Testis (tissue), 3 donors: ENCODE measurements around the gene AOAH. TPM values are rescaled to one million over a fixed set of nuclear protein-coding genes. Genes with fewer than 3 reads are reported as not detected.

Experiments
- DNase-seq: peaks from one replicate; pipeline ENCODE4 v3.0.0-alpha.2; 2019
- H3K27ac ChIP-seq, 2 donors: fragments of 200-600 bp; sonication (generic); one replicate each; pipeline ENCODE4 v1.5.1; 2019
- H3K27me3 ChIP-seq: fragments of 200-600 bp; sonication (generic); one replicate; pipeline ENCODE4 v1.5.1; 2019
- H3K36me3 ChIP-seq: fragments of 200-600 bp; sonication (generic); one replicate; pipeline ENCODE4 v1.5.1; 2017; ENCODE audit warnings: low read depth; ENCODE audit errors: missing control alignments
- H3K4me1 ChIP-seq: fragments of 200-600 bp; sonication (generic); one replicate; pipeline ENCODE4 v1.5.1; 2019
- H3K4me3 ChIP-seq, 2 donors: fragments of 200-600 bp; sonication (generic); one replicate each; pipeline ENCODE4 v1.5.1; 2017 to 2019
- H3K9me3 ChIP-seq: fragments of 200-600 bp; sonication (generic); one replicate; pipeline ENCODE4 v1.5.1; 2017
- CTCF ChIP-seq, 3 experiments: fragments of 450-650 bp in 2 of 3; fragments of 200-600 bp in 1 of 3; sonication (generic) in 1 of 3; IDR thresholded peaks; one replicate each; pipeline ENCODE4 v1.5.1; 2016 to 2019; ENCODE audit warnings: antibody characterized with exemption in 3 of 3, mild to moderate bottlenecking in 2 of 3, moderate library complexity in 1 of 3
- POLR2A ChIP-seq: fragments of 450-650 bp; IDR thresholded peaks from one replicate; pipeline ENCODE4 v1.6.1; 2017; ENCODE audit warnings: antibody characterized with exemption, mild to moderate bottlenecking, moderate library complexity
- WGBS, 2 donors: methylation state at CpG; one replicate each; pipeline ENCODE4 v1.1.5; 2018; 5-methylcytosine and 5-hydroxymethylcytosine counted together
- intact Hi-C: fragments of 100-400 bp; cut with DNase I; formaldehyde crosslinking; loops from one replicate; pipeline ENCODE4 v1.15.1; 2023; ENCODE audit warnings: low total_unique reads
- polyA plus RNA-seq: library from polyadenylated mRNA; stranded (reverse); fragments of 350-450 nt; fragmentation: Illumina TruSeq; extraction: RNeasy Lipid Tissue Mini Kit (QIAGEN cat#74804); gene quantifications from one replicate; pipeline ENCODE4 v1.2.3, GENCODE V29; 2014; ENCODE audit warnings: low read depth, low replicate concordance; ENCODE audit not compliant: insufficient read depth
- total RNA-seq, 2 donors: library from RNA; depleted of rRNA; stranded (reverse); fragments of >200 nt; gene quantifications; one replicate each; pipeline ENCODE4 v1.2.3, GENCODE V29; 2016

Gene AOAH
- total and polyA plus RNA-seq, 3 donors from 2014 or later = 1.7 to 4.6 (median 3.8) TPM

- 62 to 72% methylated on average over 2 of the region's 2 CpGs for WGBS, 2 donors
- H3K27ac ChIP-seq = no peak overlapping the region
- H3K27me3 ChIP-seq = no peaks in the 10 kb centered on the region
- H3K4me1 ChIP-seq = peaks cover 14% of the 10 kb centered on the region
- H3K4me3 ChIP-seq = no peak overlapping the region
- intact Hi-C loops = no loop called here
- no peak for DNase-seq
- H3K9me3 ChIP-seq = no peaks in the 10 kb centered on the region
- H3K36me3 ChIP-seq = no peaks in the 10 kb centered on the region
- TF ChIP-seq POLR2A (no peak), CTCF (IDR thresholded peaks at IDR 0.05) (no peak)
These were observed 159.8 kb downstream of the AOAH start for GRCh38 chr7:36564489-36564888.

GRCh38 chr7:36563706-36564327 is 160.5 kb downstream of the AOAH start:
- 35 to 48% methylated on average over 1 of the region's 1 CpG for WGBS, 2 donors
- no peak for DNase-seq
- Histone ChIP-seq H3K36me3 (no peaks in the 10 kb centered on the region), H3K9me3 (no peaks in the 10 kb centered on the region), H3K27ac (no peak overlapping the region), H3K4me3 (no peak overlapping the region), H3K27me3 (no peaks in the 10 kb centered on the region), H3K4me1 (peaks cover 14% of the 10 kb centered on the region)
- no peak for TF ChIP-seq CTCF (IDR thresholded peaks at IDR 0.05)
- TF ChIP-seq POLR2A = no peak
- intact Hi-C loops = no loop called here

GRCh38 chr7:36562121-36562520 is 162.2 kb downstream of the AOAH start:
- peaks cover 14% of the 10 kb centered on the region for H3K4me1 ChIP-seq
- 25 to 51% methylated on average over 2 of the region's 2 CpGs for WGBS, 2 donors
- H3K27me3 ChIP-seq = no peaks in the 10 kb centered on the region
- no peak overlapping the region for H3K4me3 ChIP-seq
- no peaks in the 10 kb centered on the region for H3K36me3 ChIP-seq
- TF ChIP-seq CTCF (IDR thresholded peaks at IDR 0.05) = no peak
- TF ChIP-seq POLR2A = no peak
- no peak overlapping the region for H3K27ac ChIP-seq
- intact Hi-C loops = no loop called here
- no peaks in the 10 kb centered on the region for H3K9me3 ChIP-seq
- DNase-seq = no peak

GRCh38 chr7:36549029-36549428 is 175.3 kb downstream of the AOAH start:
- no peaks in the 10 kb centered on the region for H3K9me3 ChIP-seq
- H3K27me3 ChIP-seq = no peaks in the 10 kb centered on the region
- DNase-seq = no peak
- WGBS, 2 donors = 78 to 83% methylated on average over 2 of the region's 2 CpGs
- H3K4me1 ChIP-seq = no peaks in the 10 kb centered on the region
- TF ChIP-seq POLR2A (no peak), CTCF (IDR thresholded peaks at IDR 0.05) (no peak)
- H3K4me3 ChIP-seq = no peak overlapping the region
- no peak overlapping the region for H3K27ac ChIP-seq
- H3K36me3 ChIP-seq = no peaks in the 10 kb centered on the region
- intact Hi-C loops = no loop called here

GRCh38 chr7:36547416-36547815 is 176.9 kb downstream of the AOAH start:
- no peaks in the 10 kb centered on the region for H3K9me3 ChIP-seq
- no peaks in the 10 kb centered on the region for H3K4me1 ChIP-seq
- no peaks in the 10 kb centered on the region for H3K36me3 ChIP-seq
- H3K27ac ChIP-seq = no peak overlapping the region
- H3K27me3 ChIP-seq = no peaks in the 10 kb centered on the region
- TF ChIP-seq POLR2A = no peak
- no peak for TF ChIP-seq CTCF (IDR thresholded peaks at IDR 0.05)
- 60 to 67% methylated on average over 5 of the region's 5 CpGs for WGBS, 2 donors
- intact Hi-C loops = no loop called here
- H3K4me3 ChIP-seq = no peak overlapping the region
- no peak for DNase-seq
